Neuronal stem cell (in vitro differentiated cells): ENCODE measurements around the gene ETNPPL.

Experiments
- DNase-seq: peaks from one replicate; pipeline ENCODE4 v3.0.0-alpha.2; 2013; ENCODE audit warnings: low spot score
- H2AFZ ChIP-seq: one replicate; pipeline ENCODE4 v1.6.1; 2013; ENCODE audit warnings: mild to moderate bottlenecking, low read length, inconsistent platforms
- H2AK5ac ChIP-seq: 2 replicates; pipeline ENCODE4 v1.6.1; 2013; ENCODE audit warnings: low read depth, mild to moderate bottlenecking, inconsistent platforms, low read length, moderate library complexity, mixed read lengths
- H2BK120ac ChIP-seq: 2 replicates; pipeline ENCODE4 v1.6.1; 2013; ENCODE audit warnings: low read depth, mild to moderate bottlenecking, inconsistent platforms, low read length, moderate library complexity, mixed read lengths
- H2BK12ac ChIP-seq: one replicate; pipeline ENCODE4 v1.6.1; 2013; ENCODE audit warnings: low read length, inconsistent platforms
- H2BK15ac ChIP-seq: 2 replicates; pipeline ENCODE4 v1.6.1; 2013; ENCODE audit warnings: mild to moderate bottlenecking, low read length, inconsistent platforms, mixed read lengths
- H2BK5ac ChIP-seq: one replicate; pipeline ENCODE4 v1.6.1; 2013; ENCODE audit warnings: inconsistent platforms, mild to moderate bottlenecking, low read length, moderate library complexity
- H3K14ac ChIP-seq: one replicate; pipeline ENCODE4 v1.6.1; 2013; ENCODE audit warnings: low read length, inconsistent platforms
- H3K18ac ChIP-seq: 2 replicates; pipeline ENCODE4 v1.6.1; 2013; ENCODE audit warnings: low read length, inconsistent platforms
- H3K23ac ChIP-seq: 2 replicates; pipeline ENCODE4 v1.6.1; 2013; ENCODE audit warnings: low read depth, mild to moderate bottlenecking, mixed read lengths, low read length, inconsistent platforms; ENCODE audit not compliant: poor library complexity
- H3K27ac ChIP-seq: replicated peaks from 3 replicates; pipeline ENCODE4 v1.5.1; 2013; ENCODE audit warnings: low read length, inconsistent platforms
- H3K27me3 ChIP-seq, 3 experiments: 2 replicates each; pipeline ENCODE4 v1.6.1; 2013; ENCODE audit warnings: low read length in 3 of 3, mild to moderate bottlenecking in 2 of 3, inconsistent platforms in 1 of 3, low read depth in 1 of 3, mixed read lengths in 1 of 3, moderate library complexity in 1 of 3; ENCODE audit not compliant: control insufficient read depth in 3 of 3, insufficient read depth in 3 of 3
- H3K36me3 ChIP-seq, 2 donors: replicated peaks in 1 of 2; 2 replicates each; pipeline ENCODE4 v1.6.1; 2013; ENCODE audit warnings: low read length in 2 of 2; ENCODE audit not compliant: control insufficient read depth in 2 of 2, insufficient read depth in 2 of 2
- H3K4ac ChIP-seq: 2 replicates; pipeline ENCODE4 v1.6.1; 2013; ENCODE audit warnings: inconsistent platforms, mild to moderate bottlenecking, low read length, moderate library complexity
- H3K4me1 ChIP-seq, 2 donors: 1 replicate in 1 of 2; 2 replicates in 1 of 2; pipeline ENCODE4 v1.6.1; 2013; ENCODE audit warnings: low read length in 2 of 2, low read depth in 1 of 2; ENCODE audit not compliant: control insufficient read depth in 2 of 2, insufficient read depth in 1 of 2
- H3K4me2 ChIP-seq: one replicate; pipeline ENCODE4 v1.6.1; 2013; ENCODE audit warnings: mild to moderate bottlenecking, low read length, inconsistent platforms; ENCODE audit not compliant: insufficient read depth, poor library complexity, severe bottlenecking
- H3K4me3 ChIP-seq, 2 donors: 2 replicates each; pipeline ENCODE4 v1.5.1; 2013; ENCODE audit warnings: low read length in 2 of 2, mild to moderate bottlenecking in 2 of 2, inconsistent platforms in 1 of 2, moderate library complexity in 1 of 2
- H3K79me1 ChIP-seq: one replicate; pipeline ENCODE4 v1.6.1; 2013; ENCODE audit warnings: low read depth, mild to moderate bottlenecking, inconsistent platforms, low read length, moderate library complexity
- H3K9ac ChIP-seq: one replicate; pipeline ENCODE4 v1.6.1; 2013; ENCODE audit warnings: mild to moderate bottlenecking, low read depth, low read length, inconsistent platforms; ENCODE audit not compliant: poor library complexity
- H3K9me3 ChIP-seq, 2 donors: replicated peaks in 1 of 2; 2 replicates each; pipeline versions ENCODE3 to v1.6.1; 2013; ENCODE audit warnings: low read length in 2 of 2, mild to moderate bottlenecking in 2 of 2, inconsistent platforms in 1 of 2, low read depth in 1 of 2, mixed read lengths in 1 of 2, moderate library complexity in 1 of 2; ENCODE audit not compliant: control insufficient read depth in 2 of 2, insufficient read depth in 1 of 2
- H4K8ac ChIP-seq: one replicate; pipeline ENCODE4 v1.6.1; 2013; ENCODE audit warnings: low read depth, mild to moderate bottlenecking, inconsistent platforms, low read length, moderate library complexity
- H4K91ac ChIP-seq: one replicate; pipeline ENCODE4 v1.6.1; 2013; ENCODE audit warnings: low read length, low read depth, mild to moderate bottlenecking, inconsistent platforms; ENCODE audit not compliant: poor library complexity
- WGBS, 2 donors: extraction: QIAGEN DNeasy Blood & Tissue Kit; methylation state at CpG; one replicate each; pipeline ENCODE4 v1.1.7; 2013; ENCODE audit warnings: missing lambda C conversion rate in 2 of 2, mixed read lengths in 1 of 2; ENCODE audit not compliant: insufficient read length in 2 of 2, insufficient replicate concordance in 1 of 2; ENCODE audit errors: extremely low coverage in 2 of 2; 5-methylcytosine and 5-hydroxymethylcytosine counted together

Gene ETNPPL

DNA sequence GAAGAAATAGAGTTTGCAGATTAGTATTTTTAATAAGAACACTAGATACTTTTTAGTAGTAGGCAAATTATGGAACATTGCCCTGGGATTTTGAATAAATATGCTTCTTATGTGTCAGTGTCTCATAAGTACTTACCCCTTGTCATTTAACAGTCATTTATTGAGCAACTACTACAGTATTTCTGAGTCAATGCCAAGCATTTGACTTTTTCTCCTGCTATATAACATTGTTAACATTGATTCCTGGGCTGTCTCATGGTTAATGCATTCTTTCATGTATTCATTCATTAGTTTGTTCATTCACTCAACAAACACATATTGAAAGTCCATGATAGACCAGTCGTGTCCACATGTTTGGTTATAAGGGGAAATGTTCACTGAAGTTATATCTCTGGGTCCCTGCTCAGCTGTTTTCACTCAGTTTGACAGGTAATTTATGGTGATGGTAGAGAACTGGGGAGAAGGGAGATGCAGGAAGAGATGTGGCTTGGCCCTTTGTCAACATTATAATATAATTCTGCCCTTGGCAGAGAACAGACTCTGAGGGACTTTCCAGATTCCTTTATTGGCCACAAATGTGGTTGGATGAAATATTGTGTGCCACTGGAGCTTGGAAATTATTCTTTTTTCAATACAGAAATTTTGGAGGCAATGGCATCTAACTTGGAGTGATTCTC lies 62.6 kb downstream of the ETNPPL start:
- Histone ChIP-seq H2BK15ac (no peak overlapping the region), H3K79me1 (no peaks in the 10 kb centered on the region), H3K4ac (no peak overlapping the region), H3K9me3 (no peaks in the 10 kb centered on the region), H2BK5ac (no peak overlapping the region), H3K23ac (no peak overlapping the region), H3K36me3 (no peaks in the 10 kb centered on the region), H3K27ac (no peak overlapping the region), H3K18ac (no peak overlapping the region), H3K9ac (no peak overlapping the region), H2BK12ac (no peak overlapping the region), H3K27me3 (no peaks in the 10 kb centered on the region), H2AFZ (no peak overlapping the region), H3K14ac (no peak overlapping the region), H2BK120ac (no peak overlapping the region), H4K8ac (no peak overlapping the region), H3K4me3 (no peak overlapping the region), H2AK5ac (no peak overlapping the region), H3K4me2 (no peak overlapping the region), H4K91ac (no peak overlapping the region), H3K4me1 (no peaks in the 10 kb centered on the region)
- DNase-seq, result no peak
- WGBS, 2 donors, result no CpG with 5 or more reads among the region's 1 CpG

GRCh38 chr4:108696160-108696559 lies 66.7 kb downstream of the ETNPPL start:
- Histone ChIP-seq H3K9ac (no peak overlapping the region), H2BK12ac (no peak overlapping the region), H3K27me3 (no peaks in the 10 kb centered on the region), H4K8ac (no peak overlapping the region), H4K91ac (no peak overlapping the region), H3K14ac (no peak overlapping the region), H3K18ac (no peak overlapping the region), H3K27ac (no peak overlapping the region), H2BK5ac (no peak overlapping the region), H3K4me2 (no peak overlapping the region), H3K4me1 (no peaks in the 10 kb centered on the region), H3K9me3 (peaks cover 0 to 2% of the 10 kb centered on the region in 2 donors), H3K4me3 (no peak overlapping the region), H3K23ac (no peak overlapping the region), H3K4ac (no peak overlapping the region), H3K79me1 (no peaks in the 10 kb centered on the region), H3K36me3 (no peaks in the 10 kb centered on the region), H2AK5ac (no peak overlapping the region), H2BK120ac (no peak overlapping the region), H2AFZ (no peak overlapping the region), H2BK15ac (no peak overlapping the region)
- no peak for DNase-seq
- no CpG with 5 or more reads among the region's 3 CpGs for WGBS, 2 donors

DNA sequence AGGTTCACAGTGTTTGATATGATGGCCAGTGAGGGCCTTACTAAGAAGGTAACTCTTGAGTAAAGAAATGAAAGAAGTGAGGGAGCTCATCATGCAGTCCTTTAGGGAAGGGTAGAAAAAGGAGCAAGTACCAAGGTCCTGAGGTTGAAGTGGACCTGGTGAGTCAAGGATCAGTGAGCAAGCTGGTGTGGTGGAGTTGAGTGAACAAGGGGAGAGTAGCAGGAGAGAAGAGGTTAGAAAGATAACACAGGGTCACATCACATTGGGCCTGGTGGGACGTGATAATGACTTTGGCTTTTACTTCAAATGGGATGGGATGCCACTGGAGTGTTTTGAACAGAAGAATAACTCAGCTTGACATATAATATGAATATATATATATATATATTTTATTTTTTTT lies 67.8 kb downstream of the ETNPPL start:
- Histone ChIP-seq H3K9me3 (peaks cover 0 to 2% of the 10 kb centered on the region in 2 donors), H3K36me3 (no peaks in the 10 kb centered on the region), H3K23ac (no peak overlapping the region), H3K14ac (no peak overlapping the region), H4K91ac (no peak overlapping the region), H4K8ac (no peak overlapping the region), H2BK120ac (no peak overlapping the region), H2AK5ac (no peak overlapping the region), H2BK5ac (no peak overlapping the region), H3K4me1 (no peaks in the 10 kb centered on the region), H3K4me3 (no peak overlapping the region), H3K27ac (no peak overlapping the region), H3K79me1 (no peaks in the 10 kb centered on the region), H3K4ac (no peak overlapping the region), H2AFZ (no peak overlapping the region), H3K27me3 (no peaks in the 10 kb centered on the region), H2BK12ac (no peak overlapping the region), H3K18ac (no peak overlapping the region), H3K9ac (no peak overlapping the region), H3K4me2 (no peak overlapping the region), H2BK15ac (no peak overlapping the region)
- no CpG with 5 or more reads among the region's 1 CpG for WGBS, 2 donors
- no peak for DNase-seq

DNA sequence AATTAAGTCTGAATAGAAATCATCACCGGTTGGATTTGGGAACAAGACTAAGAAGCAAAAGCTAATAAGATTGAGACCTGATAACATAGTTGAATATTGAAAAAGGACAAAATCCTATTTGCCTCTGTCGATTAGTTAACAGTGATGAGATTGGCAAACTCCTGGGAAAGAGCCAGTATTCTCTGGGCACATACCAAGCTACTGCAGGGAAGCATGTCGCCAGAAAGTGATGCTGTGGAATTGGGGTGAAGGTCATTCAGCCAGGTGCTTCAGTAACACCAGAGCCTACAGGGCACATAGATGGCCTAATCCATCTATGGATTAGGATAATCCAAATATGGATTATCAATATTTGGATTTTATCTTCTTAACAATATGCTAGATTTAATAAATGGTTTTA lies 68.4 kb downstream of the ETNPPL start:
- Histone ChIP-seq H3K4me1 (no peaks in the 10 kb centered on the region), H2BK5ac (no peak overlapping the region), H2AFZ (no peak overlapping the region), H3K9ac (no peak overlapping the region), H3K27me3 (no peaks in the 10 kb centered on the region), H4K91ac (no peak overlapping the region), H4K8ac (no peak overlapping the region), H2AK5ac (no peak overlapping the region), H3K23ac (no peak overlapping the region), H3K14ac (no peak overlapping the region), H3K36me3 (no peaks in the 10 kb centered on the region), H3K4me2 (no peak overlapping the region), H3K9me3 (peaks cover 0 to 2% of the 10 kb centered on the region in 2 donors), H3K4ac (no peak overlapping the region), H3K18ac (no peak overlapping the region), H2BK120ac (no peak overlapping the region), H2BK15ac (no peak overlapping the region), H3K27ac (no peak overlapping the region), H3K4me3 (no peak overlapping the region), H2BK12ac (no peak overlapping the region), H3K79me1 (no peaks in the 10 kb centered on the region)
- no CpG with 5 or more reads among the region's 3 CpGs for WGBS, 2 donors
- no peak for DNase-seq
